Esophagus muscularis mucosa (tissue), 3 donors: ENCODE results near the gene STK25.

Experiments
- POLR2A ChIP-seq: fragments of 450-650 bp; IDR thresholded peaks from one replicate; pipeline ENCODE4 v1.6.1; 2017; ENCODE audit warnings: antibody characterized with exemption, moderate library complexity, mild to moderate bottlenecking, low read depth
- TF ChIP-seq, protein P1 (sequence below), 3 experiments: fragments of 200-600 bp in 2 of 3; fragments of 450-650 bp in 1 of 3; sonication (generic) in 2 of 3; IDR thresholded peaks; one replicate each; pipeline ENCODE4 v1.5.1; 2017 to 2019; ENCODE audit warnings: antibody characterized with exemption in 3 of 3, mild to moderate bottlenecking in 2 of 3, moderate library complexity in 1 of 3

DNA sequence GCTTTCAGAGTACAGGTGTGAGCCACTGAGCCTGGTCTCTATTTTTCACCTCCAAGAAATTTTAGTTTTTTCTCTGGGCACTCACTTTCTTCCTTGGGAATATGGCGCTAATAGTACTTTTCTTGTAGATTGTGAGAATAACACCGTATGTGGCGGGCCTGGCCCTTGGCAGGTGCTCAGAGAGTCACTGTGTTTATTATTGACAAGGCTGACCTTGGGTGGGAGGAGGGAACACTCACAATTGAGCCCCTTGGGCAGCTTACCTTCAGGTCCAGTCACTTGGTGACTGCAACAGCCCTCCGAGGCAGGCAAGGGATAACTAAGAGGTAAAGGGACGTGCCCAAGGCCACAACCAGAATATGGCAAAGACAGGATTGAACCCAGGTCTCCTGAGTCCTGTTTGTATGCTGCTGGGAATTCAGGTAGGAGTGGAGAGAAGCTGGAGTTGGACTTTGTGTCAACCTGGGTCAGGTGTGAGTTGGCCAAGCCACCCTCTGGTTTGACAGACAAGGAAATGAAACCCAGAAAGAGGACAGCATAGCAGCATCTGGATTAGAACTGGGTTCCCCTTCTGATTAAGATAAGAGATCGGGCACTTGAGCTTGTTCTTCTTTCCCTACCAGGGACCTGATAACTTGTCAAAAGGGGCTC lies 2.8 kb upstream of the STK25 start:
- TF ChIP-seq, protein P1, sequence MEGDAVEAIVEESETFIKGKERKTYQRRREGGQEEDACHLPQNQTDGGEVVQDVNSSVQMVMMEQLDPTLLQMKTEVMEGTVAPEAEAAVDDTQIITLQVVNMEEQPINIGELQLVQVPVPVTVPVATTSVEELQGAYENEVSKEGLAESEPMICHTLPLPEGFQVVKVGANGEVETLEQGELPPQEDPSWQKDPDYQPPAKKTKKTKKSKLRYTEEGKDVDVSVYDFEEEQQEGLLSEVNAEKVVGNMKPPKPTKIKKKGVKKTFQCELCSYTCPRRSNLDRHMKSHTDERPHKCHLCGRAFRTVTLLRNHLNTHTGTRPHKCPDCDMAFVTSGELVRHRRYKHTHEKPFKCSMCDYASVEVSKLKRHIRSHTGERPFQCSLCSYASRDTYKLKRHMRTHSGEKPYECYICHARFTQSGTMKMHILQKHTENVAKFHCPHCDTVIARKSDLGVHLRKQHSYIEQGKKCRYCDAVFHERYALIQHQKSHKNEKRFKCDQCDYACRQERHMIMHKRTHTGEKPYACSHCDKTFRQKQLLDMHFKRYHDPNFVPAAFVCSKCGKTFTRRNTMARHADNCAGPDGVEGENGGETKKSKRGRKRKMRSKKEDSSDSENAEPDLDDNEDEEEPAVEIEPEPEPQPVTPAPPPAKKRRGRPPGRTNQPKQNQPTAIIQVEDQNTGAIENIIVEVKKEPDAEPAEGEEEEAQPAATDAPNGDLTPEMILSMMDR (IDR thresholded peaks at IDR 0.05) = no peak
- no peak for TF ChIP-seq POLR2A
